Measurements from ENCODE around the gene B3GALT6.

Gene B3GALT6

DNA sequence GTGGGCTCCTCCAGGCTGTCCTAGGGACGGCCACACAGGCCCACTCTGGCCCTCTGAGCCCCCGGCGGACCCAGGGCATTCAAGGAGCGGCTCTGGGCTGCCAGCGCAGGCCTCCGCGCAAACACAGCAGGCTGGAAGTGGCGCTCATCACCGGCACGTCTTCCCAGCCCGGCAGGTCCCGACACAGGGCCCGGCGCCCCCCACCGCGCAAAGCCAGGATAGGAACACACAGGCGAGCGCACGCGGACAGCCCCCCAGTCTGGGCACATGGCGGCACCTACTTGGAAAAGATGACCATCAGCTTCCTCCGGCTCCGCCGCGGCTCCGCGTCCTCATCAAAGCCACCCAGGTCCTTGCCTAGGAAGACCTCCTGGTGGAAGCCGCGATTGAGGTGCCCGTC is 3.9 kb upstream of the B3GALT6 start:
- H3K4me3 ChIP-seq (ENCODE audit: extremely low read depth, insufficient read depth, low read length, poor library complexity, severe bottlenecking), result no peak overlapping the region
- 98 to 99% methylated on average over 30 of the region's 30 CpGs for whole genome bisulfite sequencing, 2 experiments (ENCODE audit: insufficient coverage in 2 of 2)
- H3K36me3 ChIP-seq (ENCODE audit: control insufficient read depth, insufficient read depth, low read length), result peaks cover 54% of the 10 kb centered on the region
- H3K4me1 ChIP-seq (ENCODE audit: control insufficient read depth, insufficient read depth, low read length, poor library complexity, severe bottlenecking), result peaks cover 5% of the 10 kb centered on the region
- H3K9me3 ChIP-seq (ENCODE audit: control insufficient read depth, low read length), result no peaks in the 10 kb centered on the region
- no peak overlapping the region for H3K27ac ChIP-seq (ENCODE audit: low read depth, low read length, severe bottlenecking)

- no peak overlapping the region for H3K4me3 ChIP-seq (ENCODE audit: extremely low read depth, insufficient read depth, low read length, poor library complexity, severe bottlenecking)
- H3K36me3 ChIP-seq (ENCODE audit: control insufficient read depth, insufficient read depth, low read length), result peaks cover 57% of the 10 kb centered on the region
- no peaks in the 10 kb centered on the region for H3K9me3 ChIP-seq (ENCODE audit: control insufficient read depth, low read length)
- 94 to 99% methylated on average over 26 to 28 of the region's 28 CpGs for WGBS, 2 experiments (ENCODE audit: insufficient coverage in 2 of 2)
- H3K27ac ChIP-seq (ENCODE audit: low read depth, low read length, severe bottlenecking), result no peak overlapping the region
- H3K4me1 ChIP-seq (ENCODE audit: control insufficient read depth, insufficient read depth, low read length, poor library complexity, severe bottlenecking), result peaks cover 8% of the 10 kb centered on the region
These were observed 3.3 kb upstream of the B3GALT6 start for GRCh38 chr1:1228596-1229321.

DNA sequence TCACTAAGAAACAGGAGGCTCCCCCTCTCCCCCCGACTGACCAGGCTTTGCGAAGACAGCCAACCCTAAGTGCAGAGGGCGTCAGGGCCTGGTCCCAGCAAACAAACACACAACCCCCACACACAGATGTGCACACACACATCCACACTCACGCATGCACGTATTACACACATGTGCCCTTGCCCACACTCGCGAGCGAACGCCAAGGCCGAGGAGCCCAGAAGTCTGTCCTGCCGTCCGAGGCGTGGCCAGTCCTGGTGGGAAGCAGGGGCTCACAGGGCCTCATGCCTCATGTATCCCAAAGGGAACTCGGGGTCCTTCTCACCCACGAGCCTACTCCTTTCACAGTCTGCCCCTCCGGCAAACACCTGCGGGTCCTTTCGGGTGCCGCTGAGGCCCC is 2.3 kb upstream of the B3GALT6 start:
- H3K4me3 ChIP-seq (ENCODE audit: extremely low read depth, insufficient read depth, low read length, poor library complexity, severe bottlenecking), result no peak overlapping the region
- no peaks in the 10 kb centered on the region for H3K9me3 ChIP-seq (ENCODE audit: control insufficient read depth, low read length)
- peaks cover 8% of the 10 kb centered on the region for H3K4me1 ChIP-seq (ENCODE audit: control insufficient read depth, insufficient read depth, low read length, poor library complexity, severe bottlenecking)
- H3K36me3 ChIP-seq (ENCODE audit: control insufficient read depth, insufficient read depth, low read length), result peaks cover 59% of the 10 kb centered on the region
- no peak overlapping the region for H3K27ac ChIP-seq (ENCODE audit: low read depth, low read length, severe bottlenecking)
- 97 to 98% methylated on average over 19 of the region's 19 CpGs for WGBS, 2 experiments (ENCODE audit: insufficient coverage in 2 of 2)

GRCh38 chr1:1230656-1231399 is 1.2 kb upstream of the B3GALT6 start:
- Histone ChIP-seq H3K9me3 (ENCODE audit: control insufficient read depth, low read length) (no peaks in the 10 kb centered on the region), H3K36me3 (ENCODE audit: control insufficient read depth, insufficient read depth, low read length) (peaks cover 52% of the 10 kb centered on the region), H3K4me1 (ENCODE audit: control insufficient read depth, insufficient read depth, low read length, poor library complexity, severe bottlenecking) (peaks cover 8% of the 10 kb centered on the region), H3K4me3 (ENCODE audit: extremely low read depth, insufficient read depth, low read length, poor library complexity, severe bottlenecking) (peak overlapping the region; percentile 84), H3K27ac (ENCODE audit: low read depth, low read length, severe bottlenecking) (peak overlapping the region; percentile 86)
- WGBS, 2 experiments (ENCODE audit: insufficient coverage in 2 of 2), result 26 to 28% methylated on average over 19 of the region's 24 CpGs

- Histone ChIP-seq H3K4me1 (ENCODE audit: control insufficient read depth, insufficient read depth, low read length, poor library complexity, severe bottlenecking) (peaks cover 8% of the 10 kb centered on the region), H3K27ac (ENCODE audit: low read depth, low read length, severe bottlenecking) (peak within 1 kb of the TSS; percentile 86), H3K9me3 (ENCODE audit: control insufficient read depth, low read length) (no peaks in the 10 kb centered on the region), H3K36me3 (ENCODE audit: control insufficient read depth, insufficient read depth, low read length) (peaks cover 45% of the 10 kb centered on the region), H3K4me3 (ENCODE audit: extremely low read depth, insufficient read depth, low read length, poor library complexity, severe bottlenecking) (peak within 1 kb of the TSS; percentile 84)
- 0% methylated on average over 91 to 94 of the region's 99 CpGs for WGBS, 2 experiments (ENCODE audit: insufficient coverage in 2 of 2)
These were observed 433 bp upstream of the B3GALT6 start, which contains the start of gene SDF4 for GRCh38 chr1:1231400-1232207. Gene SDF4, minus strand, starts transcription at chr1:1232001. Its CDS starts 3,229 bp downstream, at chr1:1228772.

- peaks cover 17% of the 10 kb centered on the region for H3K4me1 ChIP-seq (ENCODE audit: control insufficient read depth, insufficient read depth, low read length, poor library complexity, severe bottlenecking)
- peaks cover 36% of the 10 kb centered on the region for H3K36me3 ChIP-seq (ENCODE audit: control insufficient read depth, insufficient read depth, low read length)
- H3K9me3 ChIP-seq (ENCODE audit: control insufficient read depth, low read length), result no peaks in the 10 kb centered on the region
- no peak overlapping the region for H3K27ac ChIP-seq (ENCODE audit: low read depth, low read length, severe bottlenecking)
- peak overlapping the region; percentile 16 for H3K4me3 ChIP-seq (ENCODE audit: extremely low read depth, insufficient read depth, low read length, poor library complexity, severe bottlenecking)
- 96 to 97% methylated on average over 89 to 98 of the region's 98 CpGs for WGBS, 2 experiments (ENCODE audit: insufficient coverage in 2 of 2)
These were observed 944 bp downstream of the B3GALT6 start for GRCh38 chr1:1232796-1233566.

DNA sequence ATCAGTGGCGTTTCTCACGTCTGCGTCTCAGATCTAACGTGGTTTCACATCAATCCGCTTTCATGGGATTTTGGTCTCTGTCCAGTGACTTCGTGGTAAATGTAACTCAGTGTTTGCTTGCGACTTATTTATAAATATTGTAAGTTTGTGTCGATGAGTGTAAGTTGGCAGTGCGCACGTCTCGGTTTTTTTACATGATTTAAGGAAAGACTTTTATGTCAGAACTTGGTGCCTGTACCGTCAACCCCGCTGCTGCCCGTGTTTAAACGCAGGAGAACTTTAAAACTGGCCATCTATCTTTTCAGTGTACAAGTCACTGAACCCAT is 1.5 kb downstream of the B3GALT6 start:
- H3K9me3 ChIP-seq (ENCODE audit: control insufficient read depth, low read length), result no peaks in the 10 kb centered on the region
- WGBS, 2 experiments (ENCODE audit: insufficient coverage in 2 of 2), result 96 to 97% methylated on average over 15 of the region's 15 CpGs
- H3K27ac ChIP-seq (ENCODE audit: low read depth, low read length, severe bottlenecking), result no peak overlapping the region
- peaks cover 31% of the 10 kb centered on the region for H3K36me3 ChIP-seq (ENCODE audit: control insufficient read depth, insufficient read depth, low read length)
- peaks cover 17% of the 10 kb centered on the region for H3K4me1 ChIP-seq (ENCODE audit: control insufficient read depth, insufficient read depth, low read length, poor library complexity, severe bottlenecking)
- no peak overlapping the region for H3K4me3 ChIP-seq (ENCODE audit: extremely low read depth, insufficient read depth, low read length, poor library complexity, severe bottlenecking)

DNA sequence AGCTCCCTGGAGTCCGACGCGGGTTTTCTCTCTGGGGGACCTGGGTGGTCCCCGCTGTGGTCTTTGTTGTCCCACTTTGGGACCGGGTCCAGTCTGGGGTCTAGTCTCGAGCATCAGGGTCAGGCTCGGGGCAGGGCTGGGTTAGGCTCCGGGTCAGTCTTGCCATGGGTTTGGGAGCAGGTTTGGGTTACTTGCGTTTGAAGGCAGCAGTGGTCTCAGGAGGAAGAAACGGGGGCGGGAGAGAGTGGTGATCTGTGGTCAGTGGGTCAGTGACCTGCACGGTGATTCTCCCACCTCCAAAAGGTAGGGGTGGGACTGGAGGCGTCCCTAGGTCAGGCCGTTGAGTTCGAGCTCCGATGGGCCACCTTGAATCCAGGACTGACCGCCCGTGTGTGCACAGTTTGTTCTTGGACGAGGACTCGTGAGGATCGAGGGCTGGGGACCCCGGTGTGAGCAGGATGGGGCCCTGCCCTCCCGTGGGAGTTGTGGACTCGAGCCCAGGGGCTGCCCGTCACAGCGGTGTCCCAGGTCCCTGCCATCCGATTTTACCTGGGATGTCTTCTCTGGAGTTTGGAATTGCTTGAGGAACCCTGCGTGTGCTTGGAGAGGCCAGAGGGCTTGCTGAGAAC is 2.3 kb downstream of the B3GALT6 start:
- Histone ChIP-seq H3K36me3 (ENCODE audit: control insufficient read depth, insufficient read depth, low read length) (peaks cover 24% of the 10 kb centered on the region), H3K4me3 (ENCODE audit: extremely low read depth, insufficient read depth, low read length, poor library complexity, severe bottlenecking) (no peak overlapping the region), H3K4me1 (ENCODE audit: control insufficient read depth, insufficient read depth, low read length, poor library complexity, severe bottlenecking) (peaks cover 17% of the 10 kb centered on the region), H3K27ac (ENCODE audit: low read depth, low read length, severe bottlenecking) (no peak overlapping the region), H3K9me3 (ENCODE audit: control insufficient read depth, low read length) (no peaks in the 10 kb centered on the region)
- 96 to 97% methylated on average over 24 to 28 of the region's 28 CpGs for WGBS, 2 experiments (ENCODE audit: insufficient coverage in 2 of 2)

- no peak overlapping the region for H3K27ac ChIP-seq (ENCODE audit: low read depth, low read length, severe bottlenecking)
- H3K4me3 ChIP-seq (ENCODE audit: extremely low read depth, insufficient read depth, low read length, poor library complexity, severe bottlenecking), result no peak overlapping the region
- H3K9me3 ChIP-seq (ENCODE audit: control insufficient read depth, low read length), result no peaks in the 10 kb centered on the region
- peaks cover 21% of the 10 kb centered on the region for H3K4me1 ChIP-seq (ENCODE audit: control insufficient read depth, insufficient read depth, low read length, poor library complexity, severe bottlenecking)
- 94 to 95% methylated on average over 22 to 25 of the region's 27 CpGs for WGBS, 2 experiments (ENCODE audit: insufficient coverage in 2 of 2)
- peaks cover 16% of the 10 kb centered on the region for H3K36me3 ChIP-seq (ENCODE audit: control insufficient read depth, insufficient read depth, low read length)
These were observed 3.1 kb downstream of the B3GALT6 start for GRCh38 chr1:1235016-1235744.

All from mesodermal cell (in vitro differentiated cells).